NT2/D1 (cell line): ENCODE data around the gene PRR20G.

Experiments
- SUZ12 ChIP-seq: IDR thresholded peaks from 2 replicates; pipeline ENCODE4 v1.6.1; 2011; ENCODE audit not compliant: insufficient read length, insufficient read depth; ENCODE audit errors: extremely low read depth
- YY1 ChIP-seq: IDR thresholded peaks from 2 replicates; pipeline ENCODE4 v1.6.1; 2011; ENCODE audit not compliant: insufficient read length, insufficient read depth
- ZNF274 ChIP-seq: IDR thresholded peaks from 2 replicates; pipeline ENCODE4 v1.6.1; 2011; ENCODE audit warnings: mild to moderate bottlenecking, low read depth, low read length

GRCh38 chr3:127324913-127325628, 37.2 kb upstream of the PRR20G start:
- TF ChIP-seq ZNF274: no peak
- no peak for TF ChIP-seq YY1
- no peak for TF ChIP-seq SUZ12
